MM.1S (cell line): ENCODE results near the gene EBP.

Experiments used
- CTCF ChIP-seq: fragments of 300-600 bp; sonication (generic); IDR thresholded peaks from 2 replicates; pipeline ENCODE4 v1.5.1; 2016; ENCODE audit warnings: antibody characterized with exemption, low read length, mixed read lengths
- EZH2 ChIP-seq: fragments of 300-600 bp; sonication (generic); optimal IDR thresholded peaks from 2 replicates; pipeline ENCODE3; 2017; ENCODE audit warnings: low read depth, mild to moderate bottlenecking, antibody characterized with exemption, low read length, mixed read lengths

- TF ChIP-seq CTCF (no peak), EZH2 (no peak)
Measured at GRCh38 chrX:48532161-48532560, 10.6 kb downstream of the EBP start.
